BJ (cell line): Measurements from ENCODE around the gene DSEL. TPM values are rescaled to one million over a fixed set of nuclear protein-coding genes. Genes with fewer than 3 reads are reported as not detected.

Experiments
- CTCF ChIA-PET: fragments of 350-600 bp; formaldehyde crosslinking; extraction: SDS; loops from one replicate; lab custom pipeline; 2021; ENCODE audit warnings: antibody characterized with exemption, inconsistent platforms; lab: Yijun Ruan, JAX
- POLR2A ChIA-PET: fragments of 300-600 bp; sonication (Branson Sonifier 250); formaldehyde crosslinking; extraction: SDS; loops from one replicate; lab custom pipeline; 2021; ENCODE audit warnings: antibody characterized with exemption; lab: Charles Lee
- DNase-seq: peaks from one replicate; pipeline ENCODE4 v3.0.0-alpha.2; 2011; ENCODE audit warnings: low read depth
- H3K27me3 ChIP-seq: 2 replicates; pipeline ENCODE4 v1.6.0; 2011; ENCODE audit warnings: low read length; ENCODE audit not compliant: control insufficient read depth, insufficient read depth
- H3K36me3 ChIP-seq: 2 replicates; pipeline ENCODE4 v1.5.1; 2011; ENCODE audit warnings: low read length; ENCODE audit not compliant: control insufficient read depth, insufficient read depth
- H3K4me3 ChIP-seq: 2 replicates; pipeline ENCODE4 v1.5.1; 2011; ENCODE audit warnings: low read depth, mild to moderate bottlenecking, control low read depth, low read length
- polyA plus RNA-seq: library from polyadenylated mRNA; depleted of rRNA; stranded (reverse); fragments of >200 nt; gene quantifications from 2 replicates; pipeline ENCODE4 v1.2.3, GENCODE V29; 2011
- TF ChIP-seq, protein P1 (sequence below): IDR thresholded peaks from 2 replicates; pipeline ENCODE4 v1.5.1; 2011; ENCODE audit warnings: low read depth, mild to moderate bottlenecking, control low read depth, inconsistent platforms, low read length, moderate library complexity; ENCODE audit not compliant: insufficient read depth

The DSEL gene
- polyA plus RNA-seq, 1 experiment: 19.9 TPM

- DNase-seq: no peak
Observed at GRCh38 chr18:67484458-67484857, 32.1 kb downstream of the DSEL start.

DNA sequence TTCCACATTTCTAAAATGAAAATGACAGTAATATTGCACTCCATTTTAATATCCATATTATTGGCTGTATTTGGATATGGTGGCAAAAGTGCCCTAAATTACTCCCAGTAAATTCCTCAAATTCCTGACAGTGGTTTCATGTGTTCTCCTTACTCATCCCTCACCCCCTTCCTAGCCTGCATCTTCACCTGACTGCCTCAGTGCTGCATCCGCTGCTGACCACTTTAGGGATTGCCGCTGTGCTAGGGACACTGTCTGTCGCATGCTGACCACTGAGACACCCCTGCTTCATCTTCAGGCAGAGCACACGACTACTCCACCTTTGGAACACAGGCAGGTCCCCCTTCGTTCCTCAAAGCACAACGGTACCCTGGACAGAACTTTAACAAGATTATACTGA is 32.6 kb downstream of the DSEL start:
- H3K36me3 ChIP-seq: no peaks in the 10 kb centered on the region
- TF ChIP-seq, protein P1, sequence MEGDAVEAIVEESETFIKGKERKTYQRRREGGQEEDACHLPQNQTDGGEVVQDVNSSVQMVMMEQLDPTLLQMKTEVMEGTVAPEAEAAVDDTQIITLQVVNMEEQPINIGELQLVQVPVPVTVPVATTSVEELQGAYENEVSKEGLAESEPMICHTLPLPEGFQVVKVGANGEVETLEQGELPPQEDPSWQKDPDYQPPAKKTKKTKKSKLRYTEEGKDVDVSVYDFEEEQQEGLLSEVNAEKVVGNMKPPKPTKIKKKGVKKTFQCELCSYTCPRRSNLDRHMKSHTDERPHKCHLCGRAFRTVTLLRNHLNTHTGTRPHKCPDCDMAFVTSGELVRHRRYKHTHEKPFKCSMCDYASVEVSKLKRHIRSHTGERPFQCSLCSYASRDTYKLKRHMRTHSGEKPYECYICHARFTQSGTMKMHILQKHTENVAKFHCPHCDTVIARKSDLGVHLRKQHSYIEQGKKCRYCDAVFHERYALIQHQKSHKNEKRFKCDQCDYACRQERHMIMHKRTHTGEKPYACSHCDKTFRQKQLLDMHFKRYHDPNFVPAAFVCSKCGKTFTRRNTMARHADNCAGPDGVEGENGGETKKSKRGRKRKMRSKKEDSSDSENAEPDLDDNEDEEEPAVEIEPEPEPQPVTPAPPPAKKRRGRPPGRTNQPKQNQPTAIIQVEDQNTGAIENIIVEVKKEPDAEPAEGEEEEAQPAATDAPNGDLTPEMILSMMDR: no peak
- no peak for DNase-seq
- no peaks in the 10 kb centered on the region for H3K27me3 ChIP-seq
- ChIA-PET POLR2A (no interaction called here), CTCF (interaction anchor here (0.7 kb wide), 1 partner anchor 262 kb away, joined by 3 read pairs; no protein-coding TSS in a partner anchor)
- H3K4me3 ChIP-seq: no peak overlapping the region

More at GRCh38 chr18:67484458-67484857, 32.1 kb downstream of the DSEL start:
- Histone ChIP-seq H3K27me3 (no peaks in the 10 kb centered on the region), H3K36me3 (no peaks in the 10 kb centered on the region), H3K4me3 (no peak overlapping the region)
- POLR2A ChIA-PET: interaction anchor here (0.5 kb wide), 1 partner anchor 18 kb away, joined by 5 read pairs; no protein-coding TSS in a partner anchor
- CTCF ChIA-PET: no interaction called here
- TF ChIP-seq, protein P1: no peak

GRCh38 chr18:67483237-67483636 is 33.3 kb downstream of the DSEL start:
- Histone ChIP-seq H3K36me3 (no peaks in the 10 kb centered on the region), H3K27me3 (no peaks in the 10 kb centered on the region), H3K4me3 (no peak overlapping the region)
- TF ChIP-seq, protein P1: no peak
- ChIA-PET POLR2A (no interaction called here), CTCF (interaction anchor here (0.7 to 1.6 kb wide), 2 partner anchors 19 to 261 kb away, joined by 3 read pairs; no protein-coding TSS in a partner anchor)
- DNase-seq: no peak

DNA sequence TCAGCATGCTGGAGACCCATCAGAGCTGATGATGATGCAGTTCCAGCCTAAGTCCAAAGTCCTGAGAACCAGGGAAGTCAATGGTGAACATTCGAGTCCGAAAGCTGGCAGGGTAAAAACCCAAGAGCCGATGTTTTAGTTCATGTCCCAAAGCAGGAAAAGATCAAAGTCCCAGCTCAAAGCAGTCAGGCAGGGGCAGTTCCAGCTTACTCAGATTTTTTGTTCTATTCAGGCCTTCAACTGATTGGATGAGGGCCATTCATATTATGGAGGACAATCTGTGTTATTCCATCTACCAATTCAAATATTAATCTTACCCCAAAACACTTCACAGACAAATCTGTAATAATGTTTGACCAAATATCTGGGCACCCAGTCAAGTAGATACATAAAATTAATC is 38.3 kb downstream of the DSEL start:
- Histone ChIP-seq H3K27me3 (no peaks in the 10 kb centered on the region), H3K36me3 (no peaks in the 10 kb centered on the region), H3K4me3 (no peak overlapping the region)
- ChIA-PET CTCF (interaction anchor here (1.0 kb wide), 1 partner anchor 1182 kb away, joined by 3 read pairs; no protein-coding TSS in a partner anchor), POLR2A (interaction anchor here (0.5 kb wide), 1 partner anchor 201 kb away, joined by 5 read pairs; no protein-coding TSS in a partner anchor)
- TF ChIP-seq, protein P1: no peak
- DNase-seq: no peak

GRCh38 chr18:67477522-67477921 is 39.0 kb downstream of the DSEL start:
- ChIA-PET CTCF (interaction anchor here (1.0 kb wide), 1 partner anchor 1183 kb away, joined by 3 read pairs; no protein-coding TSS in a partner anchor), POLR2A (interaction anchor here (0.5 kb wide), 1 partner anchor 202 kb away, joined by 5 read pairs; no protein-coding TSS in a partner anchor)
- H3K36me3 ChIP-seq: no peaks in the 10 kb centered on the region
- no peaks in the 10 kb centered on the region for H3K27me3 ChIP-seq
- DNase-seq: no peak
- no peak overlapping the region for H3K4me3 ChIP-seq
- TF ChIP-seq, protein P1: no peak
